ENCODE results near the gene LIPE.
A peak's percentile ranks its signal among the peaks of the same experiment; 100 is the strongest.

LIPE gene, protein sequence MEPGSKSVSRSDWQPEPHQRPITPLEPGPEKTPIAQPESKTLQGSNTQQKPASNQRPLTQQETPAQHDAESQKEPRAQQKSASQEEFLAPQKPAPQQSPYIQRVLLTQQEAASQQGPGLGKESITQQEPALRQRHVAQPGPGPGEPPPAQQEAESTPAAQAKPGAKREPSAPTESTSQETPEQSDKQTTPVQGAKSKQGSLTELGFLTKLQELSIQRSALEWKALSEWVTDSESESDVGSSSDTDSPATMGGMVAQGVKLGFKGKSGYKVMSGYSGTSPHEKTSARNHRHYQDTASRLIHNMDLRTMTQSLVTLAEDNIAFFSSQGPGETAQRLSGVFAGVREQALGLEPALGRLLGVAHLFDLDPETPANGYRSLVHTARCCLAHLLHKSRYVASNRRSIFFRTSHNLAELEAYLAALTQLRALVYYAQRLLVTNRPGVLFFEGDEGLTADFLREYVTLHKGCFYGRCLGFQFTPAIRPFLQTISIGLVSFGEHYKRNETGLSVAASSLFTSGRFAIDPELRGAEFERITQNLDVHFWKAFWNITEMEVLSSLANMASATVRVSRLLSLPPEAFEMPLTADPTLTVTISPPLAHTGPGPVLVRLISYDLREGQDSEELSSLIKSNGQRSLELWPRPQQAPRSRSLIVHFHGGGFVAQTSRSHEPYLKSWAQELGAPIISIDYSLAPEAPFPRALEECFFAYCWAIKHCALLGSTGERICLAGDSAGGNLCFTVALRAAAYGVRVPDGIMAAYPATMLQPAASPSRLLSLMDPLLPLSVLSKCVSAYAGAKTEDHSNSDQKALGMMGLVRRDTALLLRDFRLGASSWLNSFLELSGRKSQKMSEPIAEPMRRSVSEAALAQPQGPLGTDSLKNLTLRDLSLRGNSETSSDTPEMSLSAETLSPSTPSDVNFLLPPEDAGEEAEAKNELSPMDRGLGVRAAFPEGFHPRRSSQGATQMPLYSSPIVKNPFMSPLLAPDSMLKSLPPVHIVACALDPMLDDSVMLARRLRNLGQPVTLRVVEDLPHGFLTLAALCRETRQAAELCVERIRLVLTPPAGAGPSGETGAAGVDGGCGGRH

DNA sequence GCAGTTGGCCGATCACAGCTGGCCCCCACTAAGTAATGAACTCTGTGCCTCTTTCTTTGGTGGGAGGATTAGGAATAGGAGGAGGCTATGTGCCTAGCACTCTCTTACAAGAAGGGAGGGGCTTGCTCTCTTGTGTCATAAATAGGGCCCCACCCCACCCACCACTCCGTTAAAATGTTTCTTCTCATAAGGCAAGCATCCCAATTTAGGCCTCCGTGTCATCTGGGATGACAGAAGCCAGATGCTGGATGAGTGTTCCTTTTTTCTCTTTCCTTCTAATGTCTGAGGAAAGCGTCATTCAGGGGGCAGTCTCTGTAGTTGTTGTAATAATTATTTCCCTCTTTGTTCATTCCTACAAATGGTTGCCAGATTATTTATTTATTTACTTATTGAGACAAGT is at the start of gene LIPE:
Gene LIPE (minus strand): TSS at position 76 of the 400 bp plus-strand sequence. CDS start 239 bp downstream, outside the sequence.
- TF ChIP-seq, protein P1, sequence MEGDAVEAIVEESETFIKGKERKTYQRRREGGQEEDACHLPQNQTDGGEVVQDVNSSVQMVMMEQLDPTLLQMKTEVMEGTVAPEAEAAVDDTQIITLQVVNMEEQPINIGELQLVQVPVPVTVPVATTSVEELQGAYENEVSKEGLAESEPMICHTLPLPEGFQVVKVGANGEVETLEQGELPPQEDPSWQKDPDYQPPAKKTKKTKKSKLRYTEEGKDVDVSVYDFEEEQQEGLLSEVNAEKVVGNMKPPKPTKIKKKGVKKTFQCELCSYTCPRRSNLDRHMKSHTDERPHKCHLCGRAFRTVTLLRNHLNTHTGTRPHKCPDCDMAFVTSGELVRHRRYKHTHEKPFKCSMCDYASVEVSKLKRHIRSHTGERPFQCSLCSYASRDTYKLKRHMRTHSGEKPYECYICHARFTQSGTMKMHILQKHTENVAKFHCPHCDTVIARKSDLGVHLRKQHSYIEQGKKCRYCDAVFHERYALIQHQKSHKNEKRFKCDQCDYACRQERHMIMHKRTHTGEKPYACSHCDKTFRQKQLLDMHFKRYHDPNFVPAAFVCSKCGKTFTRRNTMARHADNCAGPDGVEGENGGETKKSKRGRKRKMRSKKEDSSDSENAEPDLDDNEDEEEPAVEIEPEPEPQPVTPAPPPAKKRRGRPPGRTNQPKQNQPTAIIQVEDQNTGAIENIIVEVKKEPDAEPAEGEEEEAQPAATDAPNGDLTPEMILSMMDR (conservative IDR thresholded peaks at IDR 0.05), result no peak
- H3K27ac ChIP-seq, result no peak within 1 kb of the TSS

DNA sequence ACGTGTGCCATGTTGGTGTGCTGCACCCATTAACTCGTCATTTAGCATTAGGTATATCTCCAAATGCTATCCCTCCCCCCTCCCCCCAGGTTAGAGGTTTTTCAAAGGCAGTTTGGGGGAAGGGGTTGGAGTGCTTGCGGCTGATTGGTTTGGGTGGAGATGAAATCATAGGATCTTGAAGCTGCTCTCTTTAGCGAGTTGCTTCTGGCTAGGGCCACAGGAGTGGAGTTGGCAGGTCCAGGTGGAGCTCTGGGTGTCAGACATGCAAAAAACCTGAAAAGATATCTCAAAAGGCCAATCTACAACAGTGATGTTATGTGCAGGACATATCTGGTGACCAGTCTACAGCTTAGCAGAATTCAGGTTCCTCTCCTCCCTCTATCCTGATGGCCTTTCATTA is 48.2 kb upstream of the LIPE start:
- H3K27ac ChIP-seq, result no peak overlapping the region
- TF ChIP-seq, protein P1 (conservative IDR thresholded peaks at IDR 0.05), result no peak

DNA sequence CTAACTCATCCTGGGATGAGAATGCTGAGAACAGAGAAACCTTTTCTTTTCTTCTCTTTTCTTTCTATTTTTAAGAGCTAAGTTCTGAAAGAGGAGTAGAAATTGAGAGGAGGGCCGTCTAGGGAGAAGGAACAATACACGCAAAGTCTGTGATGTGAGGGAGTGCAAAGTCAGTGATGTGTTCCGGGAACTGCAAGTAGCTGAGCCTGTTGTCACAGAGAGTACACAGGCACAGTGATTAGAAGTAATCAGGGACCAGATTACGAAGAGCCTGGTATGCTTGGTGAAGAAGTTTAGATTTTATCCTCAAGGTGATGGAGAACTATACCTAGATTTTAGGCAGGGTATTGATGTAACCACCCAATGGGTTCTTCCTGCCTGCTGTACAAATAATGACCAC is 47.6 kb upstream of the LIPE start:
- no peak overlapping the region for H3K27ac ChIP-seq
- TF ChIP-seq, protein P1 (conservative IDR thresholded peaks at IDR 0.05), result no peak

DNA sequence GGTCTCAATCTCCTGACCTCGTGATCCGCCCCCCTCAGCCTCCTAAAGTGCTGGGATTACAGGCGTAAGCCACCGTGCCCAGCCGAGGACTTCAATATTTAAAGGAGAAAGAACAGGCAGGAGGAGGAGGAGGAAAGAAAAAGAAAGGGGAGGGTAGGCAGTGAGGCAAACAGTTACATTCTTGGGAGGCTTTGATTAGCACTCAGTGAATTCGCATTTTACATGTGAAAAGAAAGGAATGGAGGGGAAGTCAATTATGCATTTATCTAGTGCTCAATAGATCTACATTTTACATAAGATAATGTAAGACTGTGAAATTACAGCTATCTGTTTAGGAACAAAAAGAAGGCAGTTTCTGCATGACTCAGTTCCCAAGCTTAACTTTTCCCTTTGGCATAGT is 46.5 kb upstream of the LIPE start:
- H3K27ac ChIP-seq, result no peak overlapping the region
- TF ChIP-seq, protein P1 (conservative IDR thresholded peaks at IDR 0.05), result no peak

DNA sequence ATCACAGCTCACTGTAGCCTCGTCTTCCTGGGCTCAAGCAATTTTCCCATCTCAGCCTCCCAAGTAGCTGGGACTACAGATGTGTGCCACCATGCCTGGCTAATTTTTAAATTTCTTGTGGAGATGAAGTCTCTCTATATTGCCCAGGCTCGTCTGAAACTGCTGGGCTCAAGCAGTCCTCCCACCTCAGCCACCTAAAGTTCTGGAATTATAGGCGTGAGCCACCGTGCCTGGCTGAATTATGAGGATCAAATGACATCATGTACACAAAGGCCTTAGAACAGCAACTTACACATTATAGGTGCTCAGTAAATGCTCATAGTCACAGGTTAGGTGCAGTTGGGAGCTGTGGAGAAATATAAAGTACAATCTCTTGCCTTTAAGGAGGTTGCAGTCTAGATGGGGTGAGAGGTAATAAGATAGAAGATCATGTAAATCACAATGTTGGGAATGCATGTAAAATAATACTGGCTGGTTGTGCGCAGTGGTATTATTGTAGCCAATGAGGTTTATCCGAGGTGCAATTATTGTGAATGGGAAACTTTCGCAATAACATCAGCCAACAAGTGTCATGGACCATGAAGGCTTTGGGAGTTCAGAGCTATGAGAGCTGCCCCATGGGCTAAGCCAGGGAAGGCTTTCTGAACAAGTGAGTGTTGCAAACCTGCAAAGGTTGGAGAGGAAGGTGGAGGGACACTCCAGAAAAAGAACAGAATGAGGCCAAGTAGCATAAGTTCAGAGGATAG is 45.4 kb upstream of the LIPE start:
- TF ChIP-seq, protein P1 (conservative IDR thresholded peaks at IDR 0.05), result no peak
- peak overlapping the region; percentile 90 for H3K27ac ChIP-seq

DNA sequence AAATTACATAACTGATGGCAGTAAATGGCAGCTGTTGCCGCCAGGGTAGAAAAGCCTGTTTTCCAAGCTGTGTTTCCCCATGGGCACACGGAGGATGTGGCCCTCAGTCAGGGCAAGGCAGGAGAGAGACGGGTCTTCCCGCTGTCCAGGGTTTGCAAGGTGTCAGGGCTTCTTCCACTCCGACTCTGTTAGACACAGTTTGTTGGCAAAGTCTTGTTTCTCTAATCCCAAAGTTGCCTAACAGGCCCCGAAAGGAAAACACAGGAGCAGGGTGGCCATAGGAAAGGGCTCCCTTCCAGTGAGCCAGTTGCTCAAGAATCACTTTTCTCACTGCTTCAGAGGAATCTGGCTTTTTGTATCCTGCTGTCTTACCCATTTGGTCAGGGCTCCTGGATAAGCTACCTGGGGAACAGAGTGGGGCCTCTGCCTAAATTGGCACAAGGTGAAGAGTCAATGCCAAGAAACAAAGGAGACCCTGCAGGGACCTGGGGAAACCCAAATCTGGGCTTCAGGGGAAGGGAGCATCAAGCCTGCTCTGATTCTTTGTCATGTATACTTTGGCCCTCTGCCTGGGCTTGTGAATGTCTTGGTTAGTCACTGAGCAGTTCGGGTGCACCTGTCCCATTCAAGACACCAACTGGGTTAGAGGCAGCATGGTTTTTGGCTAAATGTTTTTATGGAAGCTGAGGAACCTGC is 44.5 kb upstream of the LIPE start:
- TF ChIP-seq, protein P1 (conservative IDR thresholded peaks at IDR 0.05), result 0 out of 2 replicates have a peak, but pooled peaks have one; percentile 6
- peak overlapping the region; percentile 90 for H3K27ac ChIP-seq
